ENCODE data around the gene LEMD3. TPM values are rescaled to one million over a fixed set of nuclear protein-coding genes. Genes with fewer than 3 reads are reported as not detected.
"Not testable (repeated sequence)": the region's sequence is repeated elsewhere in the genome, so short reads cannot be mapped to it uniquely, and the experiment has no call there.

Gene LEMD3
- total and polyA plus RNA-seq, 2 donors, result 21.4 to 25.7 TPM

GRCh38 chr12:65276916-65277530, 107.6 kb downstream of the LEMD3 start:
- WGBS, result 60% methylated on average over 3 of the region's 3 CpGs
- H3K36me3 ChIP-seq (ENCODE audit: control insufficient read depth in 2 of 2, insufficient read depth in 2 of 2, low read length in 1 of 2), result no peaks in the 10 kb centered on the region
- peaks cover 0 to 19% of the 10 kb centered on the region in 2 donors for H3K27me3 ChIP-seq (ENCODE audit: control insufficient read depth in 2 of 2, insufficient read depth in 1 of 2, low read length in 1 of 2)
- H3K4me1 ChIP-seq (ENCODE audit: control insufficient read depth in 2 of 2, insufficient read depth in 2 of 2, low read length in 2 of 2), result peaks cover 0 to 8% of the 10 kb centered on the region in 2 donors
- no peak overlapping the region for H3K4me3 ChIP-seq (ENCODE audit: low read length in 2 of 2)
- DNase-seq (ENCODE audit: low read depth in 6 of 9, low spot score in 9 of 9), result no peak
- H3K27ac ChIP-seq (ENCODE audit: low read depth in 1 of 2, low read length in 1 of 2), result no peak overlapping the region
- peaks cover 0 to 1% of the 10 kb centered on the region in 2 donors for H3K9me3 ChIP-seq (ENCODE audit: control insufficient read depth in 2 of 2, insufficient read depth in 1 of 2, low read length in 1 of 2)

- Histone ChIP-seq H3K27ac (ENCODE audit: low read depth in 1 of 2, low read length in 1 of 2) (no peak overlapping the region), H3K9me3 (ENCODE audit: control insufficient read depth in 2 of 2, insufficient read depth in 1 of 2, low read length in 1 of 2) (peaks cover 0 to 1% of the 10 kb centered on the region in 2 donors), H3K4me3 (ENCODE audit: low read length in 2 of 2) (peak overlapping the region; percentile 33 to 71), H3K36me3 (ENCODE audit: control insufficient read depth in 2 of 2, insufficient read depth in 2 of 2, low read length in 1 of 2) (no peaks in the 10 kb centered on the region), H3K27me3 (ENCODE audit: control insufficient read depth in 2 of 2, insufficient read depth in 1 of 2, low read length in 1 of 2) (peaks cover 0 to 19% of the 10 kb centered on the region in 2 donors), H3K4me1 (ENCODE audit: control insufficient read depth in 2 of 2, insufficient read depth in 2 of 2, low read length in 2 of 2) (peaks cover 0 to 8% of the 10 kb centered on the region in 2 donors)
- 41% methylated on average over 23 of the region's 23 CpGs for WGBS
- no peak for DNase-seq (ENCODE audit: low read depth in 6 of 9, low spot score in 9 of 9)
Observed at GRCh38 chr12:65277994-65278575, 108.7 kb downstream of the LEMD3 start.

GRCh38 chr12:65278576-65279368, 109.4 kb downstream of the LEMD3 start, which contains the start of gene MSRB3:
Gene MSRB3 (plus strand): TSS chr12:65278683. CDS start chr12:65308580, 29,897 bp downstream.
- H3K9me3 ChIP-seq (ENCODE audit: control insufficient read depth in 2 of 2, insufficient read depth in 1 of 2, low read length in 1 of 2), result peaks cover 0 to 1% of the 10 kb centered on the region in 2 donors
- under 1% methylated on average over 85 of the region's 85 CpGs for WGBS
- H3K4me1 ChIP-seq (ENCODE audit: control insufficient read depth in 2 of 2, insufficient read depth in 2 of 2, low read length in 2 of 2), result peaks cover 0 to 8% of the 10 kb centered on the region in 2 donors
- peak within 1 kb of the TSS; percentile 33 to 71 for H3K4me3 ChIP-seq (ENCODE audit: low read length in 2 of 2)
- H3K27ac ChIP-seq (ENCODE audit: low read depth in 1 of 2, low read length in 1 of 2), result peak within 1 kb of the TSS in 1 of 2 donors; percentile 3
- H3K36me3 ChIP-seq (ENCODE audit: control insufficient read depth in 2 of 2, insufficient read depth in 2 of 2, low read length in 1 of 2), result no peaks in the 10 kb centered on the region
- DNase-seq (ENCODE audit: low read depth in 6 of 9, low spot score in 9 of 9), result peak in 3 of 9 donors; percentile 1 to 49 (median 18)
- H3K27me3 ChIP-seq (ENCODE audit: control insufficient read depth in 2 of 2, insufficient read depth in 1 of 2, low read length in 1 of 2), result peaks cover 0 to 19% of the 10 kb centered on the region in 2 donors

- H3K4me1 ChIP-seq (ENCODE audit: control insufficient read depth in 2 of 2, insufficient read depth in 2 of 2, low read length in 2 of 2), result peaks cover 0 to 8% of the 10 kb centered on the region in 2 donors
- H3K9me3 ChIP-seq (ENCODE audit: control insufficient read depth in 2 of 2, insufficient read depth in 1 of 2, low read length in 1 of 2), result peaks cover 0 to 1% of the 10 kb centered on the region in 2 donors
- WGBS, result 4% methylated on average over 23 of the region's 23 CpGs
- peaks cover 0 to 19% of the 10 kb centered on the region in 2 donors for H3K27me3 ChIP-seq (ENCODE audit: control insufficient read depth in 2 of 2, insufficient read depth in 1 of 2, low read length in 1 of 2)
- H3K4me3 ChIP-seq (ENCODE audit: low read length in 2 of 2), result peak overlapping the region in 1 of 2 donors; percentile 71
- no peak overlapping the region for H3K27ac ChIP-seq (ENCODE audit: low read depth in 1 of 2, low read length in 1 of 2)
- peak in 1 of 9 donors; percentile 18 for DNase-seq (ENCODE audit: low read depth in 6 of 9, low spot score in 9 of 9)
- no peaks in the 10 kb centered on the region for H3K36me3 ChIP-seq (ENCODE audit: control insufficient read depth in 2 of 2, insufficient read depth in 2 of 2, low read length in 1 of 2)
Observed at GRCh38 chr12:65279369-65280112, 110.2 kb downstream of the LEMD3 start.

DNA sequence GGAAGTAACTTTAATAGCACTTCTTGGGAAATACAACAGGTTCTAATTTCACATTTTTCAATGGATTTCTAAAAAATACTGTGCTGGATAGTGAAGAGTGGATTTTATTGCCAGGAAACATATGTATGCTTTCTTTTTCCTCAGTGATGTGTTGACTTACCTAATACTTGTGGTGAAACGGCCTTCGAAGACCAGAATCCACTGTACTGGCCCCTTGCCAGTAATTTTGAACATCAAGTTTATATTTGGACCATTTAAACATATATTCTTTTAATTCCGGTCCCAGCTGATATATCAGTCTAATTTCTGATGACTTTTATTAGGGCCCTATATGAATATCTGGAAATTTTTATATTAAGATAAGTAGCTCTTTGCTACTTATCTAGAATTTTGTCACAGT, 110.9 kb downstream of the LEMD3 start:
- no peak for DNase-seq (ENCODE audit: low read depth in 6 of 9, low spot score in 9 of 9)
- H3K9me3 ChIP-seq (ENCODE audit: control insufficient read depth in 2 of 2, insufficient read depth in 1 of 2, low read length in 1 of 2), result peaks cover 0 to 1% of the 10 kb centered on the region in 2 donors
- H3K4me1 ChIP-seq (ENCODE audit: control insufficient read depth in 2 of 2, insufficient read depth in 2 of 2, low read length in 2 of 2), result peaks cover 0 to 8% of the 10 kb centered on the region in 2 donors
- peaks cover 0 to 19% of the 10 kb centered on the region in 2 donors for H3K27me3 ChIP-seq (ENCODE audit: control insufficient read depth in 2 of 2, insufficient read depth in 1 of 2, low read length in 1 of 2)
- no peak overlapping the region for H3K4me3 ChIP-seq (ENCODE audit: low read length in 2 of 2)
- H3K27ac ChIP-seq (ENCODE audit: low read depth in 1 of 2, low read length in 1 of 2), result no peak overlapping the region
- no peaks in the 10 kb centered on the region for H3K36me3 ChIP-seq (ENCODE audit: control insufficient read depth in 2 of 2, insufficient read depth in 2 of 2, low read length in 1 of 2)
- WGBS, result 28% methylated on average over 3 of the region's 3 CpGs

DNA sequence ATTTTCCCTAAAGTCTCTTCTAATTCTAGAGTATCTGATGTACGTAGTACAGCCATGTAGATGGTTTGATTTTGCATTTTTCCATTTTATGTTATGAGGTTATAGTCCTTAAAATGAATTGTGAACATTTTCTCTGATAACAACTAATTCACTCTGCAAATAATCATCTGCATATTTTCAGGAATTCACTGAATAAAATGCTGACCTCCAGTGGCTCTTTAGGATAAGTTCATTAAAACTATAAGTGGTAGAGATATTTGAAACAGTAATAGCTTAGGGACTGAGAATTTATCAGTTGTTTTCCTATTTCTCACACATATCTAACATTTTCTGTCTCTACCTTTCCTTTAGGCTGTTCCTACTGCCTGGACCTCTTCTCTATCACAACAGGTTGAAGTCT, 113.5 kb downstream of the LEMD3 start:
- no peak for DNase-seq (ENCODE audit: low read depth in 6 of 9, low spot score in 9 of 9)
- Histone ChIP-seq H3K4me1 (ENCODE audit: control insufficient read depth in 2 of 2, insufficient read depth in 2 of 2, low read length in 2 of 2) (peaks cover 0 to 5% of the 10 kb centered on the region in 2 donors), H3K36me3 (ENCODE audit: control insufficient read depth in 2 of 2, insufficient read depth in 2 of 2, low read length in 1 of 2) (no peaks in the 10 kb centered on the region), H3K4me3 (ENCODE audit: low read length in 2 of 2) (no peak overlapping the region), H3K27me3 (ENCODE audit: control insufficient read depth in 2 of 2, insufficient read depth in 1 of 2, low read length in 1 of 2) (peaks cover 0 to 18% of the 10 kb centered on the region in 2 donors), H3K27ac (ENCODE audit: low read depth in 1 of 2, low read length in 1 of 2) (no peak overlapping the region), H3K9me3 (ENCODE audit: control insufficient read depth in 2 of 2, insufficient read depth in 1 of 2, low read length in 1 of 2) (peaks cover 0 to 1% of the 10 kb centered on the region in 2 donors)
- WGBS, result 95% methylated on average over 1 of the region's 1 CpG

DNA sequence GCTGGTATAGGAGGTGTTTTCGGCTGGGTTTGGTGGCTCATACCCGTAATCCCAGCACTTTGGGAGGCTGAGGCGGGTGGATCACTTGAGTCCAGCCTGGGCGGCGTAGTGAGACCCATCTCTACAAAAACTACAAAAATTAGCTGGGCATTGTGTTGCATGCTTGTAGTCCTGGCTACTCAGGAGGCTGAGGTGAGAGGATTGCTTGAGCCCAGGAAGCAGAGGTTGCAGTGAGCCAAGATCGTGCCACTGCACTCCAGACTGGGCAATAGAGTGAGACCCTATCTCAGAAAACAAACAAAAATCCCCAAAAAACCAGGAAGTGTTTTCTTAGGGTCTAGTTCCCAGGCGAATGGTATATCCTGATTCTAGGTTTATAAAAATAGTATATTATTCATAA, 116.1 kb downstream of the LEMD3 start:
- not testable (repeated sequence) for H3K4me1 ChIP-seq (ENCODE audit: control insufficient read depth in 2 of 2, insufficient read depth in 2 of 2, low read length in 2 of 2); H3K27ac ChIP-seq (ENCODE audit: low read depth in 1 of 2, low read length in 1 of 2); H3K36me3 ChIP-seq (ENCODE audit: control insufficient read depth in 2 of 2, insufficient read depth in 2 of 2, low read length in 1 of 2); H3K4me3 ChIP-seq (ENCODE audit: low read length in 2 of 2); DNase-seq (ENCODE audit: low read depth in 6 of 9, low spot score in 9 of 9); H3K27me3 ChIP-seq (ENCODE audit: control insufficient read depth in 2 of 2, insufficient read depth in 1 of 2, low read length in 1 of 2); H3K9me3 ChIP-seq (ENCODE audit: control insufficient read depth in 2 of 2, insufficient read depth in 1 of 2, low read length in 1 of 2)
- 96% methylated on average over 7 of the region's 7 CpGs for WGBS

DNA sequence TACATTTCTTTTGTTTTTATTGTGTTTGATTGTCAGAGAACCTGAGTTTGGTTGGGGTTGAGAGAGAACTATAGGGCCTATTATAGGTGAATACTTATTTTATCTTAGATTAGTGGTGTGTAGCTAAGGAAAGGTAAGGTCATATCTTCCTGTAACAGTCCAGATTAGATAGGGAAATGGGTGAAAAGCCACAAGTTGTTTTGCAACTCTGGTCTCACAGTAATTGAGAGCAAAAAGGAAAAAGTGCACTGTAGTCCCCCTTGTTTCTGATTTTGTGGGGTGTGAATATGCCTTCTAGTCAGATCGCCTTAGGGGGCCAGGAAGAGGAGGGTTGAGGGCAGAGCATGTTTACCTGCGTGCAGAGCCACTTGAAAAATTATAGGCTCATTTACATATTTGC, 118.0 kb downstream of the LEMD3 start:
- Histone ChIP-seq H3K4me3 (ENCODE audit: low read length in 2 of 2) (no peak overlapping the region), H3K27ac (ENCODE audit: low read depth in 1 of 2, low read length in 1 of 2) (no peak overlapping the region), H3K27me3 (ENCODE audit: control insufficient read depth in 2 of 2, insufficient read depth in 1 of 2, low read length in 1 of 2) (no peaks in the 10 kb centered on the region), H3K36me3 (ENCODE audit: control insufficient read depth in 2 of 2, insufficient read depth in 2 of 2, low read length in 1 of 2) (no peaks in the 10 kb centered on the region), H3K4me1 (ENCODE audit: control insufficient read depth in 2 of 2, insufficient read depth in 2 of 2, low read length in 2 of 2) (no peaks in the 10 kb centered on the region), H3K9me3 (ENCODE audit: control insufficient read depth in 2 of 2, insufficient read depth in 1 of 2, low read length in 1 of 2) (no peaks in the 10 kb centered on the region)
- DNase-seq (ENCODE audit: low read depth in 6 of 9, low spot score in 9 of 9), result no peak
- 68% methylated on average over 2 of the region's 2 CpGs for WGBS

Measured in thymus (tissue), 11 donors.